SH-SY5Y (cell line): ENCODE results near the gene GMPPB.

ENCODE experiments used
- GATA2 ChIP-seq: IDR thresholded peaks from 2 replicates; pipeline ENCODE4 v1.6.1; 2011; ENCODE audit warnings: mild to moderate bottlenecking, low read depth, low read length
- GATA3 ChIP-seq: IDR thresholded peaks from 2 replicates; pipeline ENCODE4 v1.6.1; 2011; ENCODE audit warnings: low read depth, mild to moderate bottlenecking, low read length, moderate library complexity

DNA sequence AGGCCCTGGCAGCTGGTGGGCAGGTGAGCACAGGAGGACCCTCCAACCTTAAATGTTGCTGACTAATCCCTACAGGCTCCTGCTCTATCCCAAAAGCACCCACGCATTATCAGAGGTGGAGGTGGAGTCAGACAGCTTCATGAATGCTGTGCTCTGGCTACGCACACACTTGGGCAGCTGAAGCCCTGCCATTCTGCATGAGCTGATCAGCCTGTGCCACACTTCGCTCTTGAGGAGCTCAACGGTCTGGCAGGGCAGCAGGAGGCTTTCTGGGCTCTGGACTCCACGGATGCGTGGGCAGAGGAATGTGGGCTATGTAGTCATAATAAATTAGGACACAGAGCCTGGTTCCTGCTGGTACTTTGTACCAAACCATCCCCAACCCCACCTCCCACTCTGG, 40.6 kb downstream of the GMPPB start:
- TF ChIP-seq GATA2 (no peak), GATA3 (no peak)
